GM06990 (cell line): ENCODE results near the gene MESP2.
"Not testable (repeated sequence)": the region's sequence is repeated elsewhere in the genome, so short reads cannot be mapped to it uniquely, and the experiment has no call there.

ENCODE experiments used
- DNase-seq: peaks from one replicate; pipeline ENCODE4 v3.0.0-alpha.2; 2011; ENCODE audit not compliant: insufficient read length; ENCODE audit errors: extremely low read depth
- H3K27me3 ChIP-seq: replicated peaks from 2 replicates; pipeline ENCODE4 v1.6.0; 2011; ENCODE audit warnings: low read length; ENCODE audit not compliant: control insufficient read depth, insufficient read depth
- H3K36me3 ChIP-seq: 2 replicates; pipeline ENCODE4 v1.5.1; 2011; ENCODE audit warnings: low read length; ENCODE audit not compliant: control insufficient read depth, insufficient read depth
- H3K4me3 ChIP-seq: replicated peaks from 2 replicates; pipeline ENCODE4 v1.5.1; 2011; ENCODE audit warnings: low read depth, mild to moderate bottlenecking, control low read depth, low read length
- TF ChIP-seq, protein P1 (sequence below): IDR thresholded peaks from 2 replicates; pipeline ENCODE4 v1.5.1; 2011; ENCODE audit warnings: low read length, control low read depth, mild to moderate bottlenecking, inconsistent platforms; ENCODE audit not compliant: insufficient read depth, poor library complexity, severe bottlenecking

Gene MESP2

DNA sequence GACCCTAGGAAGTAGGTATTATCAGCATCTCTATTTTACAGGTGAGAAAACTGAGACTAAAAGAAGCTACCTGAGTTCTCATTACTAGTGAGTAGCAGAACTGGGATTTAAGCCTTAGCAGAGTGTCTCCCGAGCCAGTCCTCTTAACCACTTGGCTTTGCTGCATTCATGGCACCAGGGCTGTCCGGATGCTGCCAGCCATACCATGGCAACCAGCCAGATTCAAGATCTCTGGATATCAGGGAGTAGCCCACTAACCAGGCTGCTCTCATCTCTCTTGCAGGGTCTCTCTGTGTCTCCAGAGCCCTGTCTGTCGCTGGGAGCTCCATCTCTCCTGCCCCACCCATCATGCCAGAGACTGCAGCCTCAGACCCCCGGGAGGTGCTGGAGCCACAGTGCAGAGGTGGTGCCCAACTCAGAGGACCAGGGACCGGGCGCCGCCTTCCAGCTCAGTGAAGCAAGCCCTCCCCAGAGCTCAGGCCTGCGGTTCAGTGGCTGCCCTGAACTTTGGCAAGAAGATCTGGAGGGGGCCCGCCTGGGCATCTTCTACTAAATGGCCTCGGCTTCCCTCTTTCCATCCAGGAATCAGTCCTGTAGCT, 1.7 kb downstream of the MESP2 start:
- DNase-seq = no peak
- Histone ChIP-seq H3K4me3 (no peak overlapping the region), H3K27me3 (no peaks in the 10 kb centered on the region), H3K36me3 (no peaks in the 10 kb centered on the region)
- TF ChIP-seq, protein P1, sequence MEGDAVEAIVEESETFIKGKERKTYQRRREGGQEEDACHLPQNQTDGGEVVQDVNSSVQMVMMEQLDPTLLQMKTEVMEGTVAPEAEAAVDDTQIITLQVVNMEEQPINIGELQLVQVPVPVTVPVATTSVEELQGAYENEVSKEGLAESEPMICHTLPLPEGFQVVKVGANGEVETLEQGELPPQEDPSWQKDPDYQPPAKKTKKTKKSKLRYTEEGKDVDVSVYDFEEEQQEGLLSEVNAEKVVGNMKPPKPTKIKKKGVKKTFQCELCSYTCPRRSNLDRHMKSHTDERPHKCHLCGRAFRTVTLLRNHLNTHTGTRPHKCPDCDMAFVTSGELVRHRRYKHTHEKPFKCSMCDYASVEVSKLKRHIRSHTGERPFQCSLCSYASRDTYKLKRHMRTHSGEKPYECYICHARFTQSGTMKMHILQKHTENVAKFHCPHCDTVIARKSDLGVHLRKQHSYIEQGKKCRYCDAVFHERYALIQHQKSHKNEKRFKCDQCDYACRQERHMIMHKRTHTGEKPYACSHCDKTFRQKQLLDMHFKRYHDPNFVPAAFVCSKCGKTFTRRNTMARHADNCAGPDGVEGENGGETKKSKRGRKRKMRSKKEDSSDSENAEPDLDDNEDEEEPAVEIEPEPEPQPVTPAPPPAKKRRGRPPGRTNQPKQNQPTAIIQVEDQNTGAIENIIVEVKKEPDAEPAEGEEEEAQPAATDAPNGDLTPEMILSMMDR = no peak

DNA sequence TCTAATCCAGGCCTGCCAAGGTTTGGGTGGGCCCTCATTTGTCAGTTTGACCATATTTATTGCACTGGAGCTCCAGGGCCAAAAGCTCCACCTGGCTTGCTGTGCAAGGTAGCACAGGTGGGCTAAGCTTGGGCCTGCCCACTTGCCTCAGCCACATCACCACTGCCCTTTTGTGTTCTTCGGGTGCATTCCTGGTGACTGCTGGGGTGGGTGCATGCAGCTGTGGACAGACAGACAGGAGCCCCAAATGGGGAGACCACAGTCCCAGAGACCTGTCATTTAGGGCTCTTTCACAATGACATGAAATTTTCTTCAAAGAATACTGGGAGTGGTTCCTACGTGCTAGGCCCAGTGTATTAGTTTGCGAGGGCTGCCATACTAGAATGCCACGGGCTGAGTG, 2.7 kb downstream of the MESP2 start:
- no peaks in the 10 kb centered on the region for H3K36me3 ChIP-seq
- no peak for DNase-seq
- no peak overlapping the region for H3K4me3 ChIP-seq
- H3K27me3 ChIP-seq = no peaks in the 10 kb centered on the region
- TF ChIP-seq, protein P1 = no peak

DNA sequence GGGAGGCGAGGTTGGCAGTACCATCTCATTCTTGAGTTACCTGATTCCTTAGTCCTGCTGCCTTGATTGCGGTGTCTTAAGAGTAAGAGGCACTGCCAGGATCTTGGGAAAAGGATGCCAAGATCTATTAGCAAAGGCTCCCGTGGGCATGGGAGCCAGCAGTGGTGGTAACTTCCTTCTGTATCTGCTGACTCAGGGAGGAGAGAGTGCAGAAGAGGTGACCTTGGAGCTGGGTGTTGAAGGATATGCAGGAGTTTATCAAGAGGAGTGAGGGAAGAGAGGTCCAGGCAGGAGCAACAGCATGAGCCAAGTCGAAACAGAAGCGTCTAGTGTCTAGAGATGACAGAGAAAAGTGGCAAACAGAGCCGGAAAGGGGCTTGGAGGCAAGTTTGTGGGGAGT, 4.5 kb downstream of the MESP2 start:
- no peak for DNase-seq
- Histone ChIP-seq H3K36me3 (no peaks in the 10 kb centered on the region), H3K27me3 (no peaks in the 10 kb centered on the region), H3K4me3 (no peak overlapping the region)
- TF ChIP-seq, protein P1 = no peak

DNA sequence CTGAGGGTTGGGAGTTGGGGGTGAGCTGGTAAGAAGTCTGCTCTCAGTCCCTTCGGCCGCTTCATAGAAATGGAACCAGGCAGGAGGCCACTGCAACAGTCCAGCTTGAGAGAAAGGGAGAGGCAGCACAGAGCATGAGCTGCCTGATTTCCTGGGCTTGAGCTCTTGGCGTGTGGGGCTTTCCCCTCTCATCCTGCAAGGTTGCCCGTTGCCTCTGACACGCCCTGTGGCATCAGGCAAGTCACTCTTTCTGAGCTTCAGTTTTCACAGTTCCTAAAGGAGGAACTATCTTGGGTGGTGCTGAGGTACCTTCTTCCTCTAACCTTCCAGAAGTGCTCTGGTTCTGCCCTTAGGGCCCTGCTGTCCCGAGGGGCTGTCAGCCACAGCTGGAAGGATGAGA, 4.9 kb downstream of the MESP2 start:
- TF ChIP-seq, protein P1 = no peak
- H3K36me3 ChIP-seq = no peaks in the 10 kb centered on the region
- H3K27me3 ChIP-seq = no peaks in the 10 kb centered on the region
- DNase-seq = no peak
- no peak overlapping the region for H3K4me3 ChIP-seq

DNA sequence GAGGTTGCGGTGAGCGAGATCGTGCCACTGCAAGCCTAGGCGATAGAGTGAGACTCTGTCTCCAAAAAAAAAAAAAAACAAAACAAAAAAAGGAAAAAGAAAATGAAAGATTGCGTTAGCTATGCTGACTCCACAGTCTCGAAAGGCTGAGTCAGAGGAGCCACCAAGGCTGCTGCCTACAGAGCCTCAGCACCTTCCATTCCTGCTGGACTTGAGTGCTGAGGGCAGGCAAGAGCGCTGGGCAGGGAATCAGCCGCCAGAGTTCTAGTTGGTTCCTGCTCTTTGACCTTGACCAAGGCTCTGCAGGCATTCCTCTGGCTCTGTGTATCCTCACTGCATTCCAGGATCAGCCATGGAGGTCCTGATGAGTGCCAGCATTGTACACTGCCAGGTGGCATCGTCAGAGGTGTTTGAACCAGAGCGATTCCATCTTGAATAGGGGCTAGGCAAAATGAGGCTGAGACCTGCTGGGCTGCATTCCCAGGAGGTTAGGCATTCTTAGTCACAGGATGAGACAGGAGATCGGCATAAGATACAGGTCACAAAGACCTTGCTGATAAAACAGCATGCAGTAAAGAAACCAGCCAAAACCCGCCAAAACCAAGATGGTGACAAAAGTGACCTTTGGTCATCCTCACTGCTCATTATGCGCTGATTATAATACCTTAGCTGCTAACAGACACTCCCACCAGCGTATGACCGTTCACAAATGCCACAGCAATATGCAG, 5.9 kb downstream of the MESP2 start:
- no peak overlapping the region for H3K4me3 ChIP-seq
- H3K27me3 ChIP-seq = no peaks in the 10 kb centered on the region
- H3K36me3 ChIP-seq = no peaks in the 10 kb centered on the region
- DNase-seq = no peak
- TF ChIP-seq, protein P1 = no peak

DNA sequence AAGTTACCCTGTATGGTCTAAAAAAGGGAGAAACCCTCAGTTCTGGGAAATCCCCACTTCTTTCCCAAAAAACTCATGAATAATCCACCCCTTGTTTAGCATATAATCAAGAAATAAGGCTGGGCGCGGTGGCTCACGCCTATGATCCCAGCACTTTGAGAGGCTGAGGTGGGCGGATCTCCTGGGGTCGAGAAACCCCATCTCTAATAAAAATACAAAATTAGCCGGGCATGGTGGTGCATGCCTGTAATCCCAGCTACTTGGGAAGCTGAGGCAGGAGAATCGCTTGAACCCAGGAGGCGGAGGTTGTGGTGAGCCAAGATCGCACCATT, 6.5 kb downstream of the MESP2 start:
- H3K36me3 ChIP-seq, DNase-seq, H3K4me3 ChIP-seq, H3K27me3 ChIP-seq: not testable (repeated sequence)
